Measurements from ENCODE around the gene TDRD12.

TDRD12 gene

DNA sequence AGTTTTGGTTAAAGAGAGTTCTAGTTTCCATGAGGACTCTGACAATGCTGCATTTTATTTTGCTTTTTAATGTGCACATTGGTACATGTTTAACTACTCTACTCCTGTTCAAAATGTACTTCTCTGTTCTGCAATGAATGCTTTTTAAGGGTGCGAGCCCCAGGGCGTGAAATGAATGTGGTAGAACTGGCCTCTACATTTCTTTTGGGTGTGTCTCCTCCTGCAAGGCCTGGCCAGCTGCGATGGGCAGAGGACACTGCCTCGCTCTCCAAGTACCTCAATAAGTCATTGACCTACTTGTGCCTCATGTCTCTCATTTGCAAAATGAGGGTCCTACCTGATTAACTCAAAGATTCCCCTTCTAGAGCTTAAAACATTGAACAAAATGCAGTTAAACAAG, 37.2 kb upstream of the TDRD12 start:
- H3K4me3 ChIP-seq (ENCODE audit: low read depth, low read length) = no peak overlapping the region
- no peak for DNase-seq (ENCODE audit: low read depth, low spot score)
- in situ Hi-C loops (cut with HindIII; ENCODE audit: low sequenced_read_pairs) = no loop called here
- TF ChIP-seq, protein P1, sequence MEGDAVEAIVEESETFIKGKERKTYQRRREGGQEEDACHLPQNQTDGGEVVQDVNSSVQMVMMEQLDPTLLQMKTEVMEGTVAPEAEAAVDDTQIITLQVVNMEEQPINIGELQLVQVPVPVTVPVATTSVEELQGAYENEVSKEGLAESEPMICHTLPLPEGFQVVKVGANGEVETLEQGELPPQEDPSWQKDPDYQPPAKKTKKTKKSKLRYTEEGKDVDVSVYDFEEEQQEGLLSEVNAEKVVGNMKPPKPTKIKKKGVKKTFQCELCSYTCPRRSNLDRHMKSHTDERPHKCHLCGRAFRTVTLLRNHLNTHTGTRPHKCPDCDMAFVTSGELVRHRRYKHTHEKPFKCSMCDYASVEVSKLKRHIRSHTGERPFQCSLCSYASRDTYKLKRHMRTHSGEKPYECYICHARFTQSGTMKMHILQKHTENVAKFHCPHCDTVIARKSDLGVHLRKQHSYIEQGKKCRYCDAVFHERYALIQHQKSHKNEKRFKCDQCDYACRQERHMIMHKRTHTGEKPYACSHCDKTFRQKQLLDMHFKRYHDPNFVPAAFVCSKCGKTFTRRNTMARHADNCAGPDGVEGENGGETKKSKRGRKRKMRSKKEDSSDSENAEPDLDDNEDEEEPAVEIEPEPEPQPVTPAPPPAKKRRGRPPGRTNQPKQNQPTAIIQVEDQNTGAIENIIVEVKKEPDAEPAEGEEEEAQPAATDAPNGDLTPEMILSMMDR (IDR thresholded peaks at IDR 0.05; ENCODE audit: low read depth, low read length) = no peak

DNA sequence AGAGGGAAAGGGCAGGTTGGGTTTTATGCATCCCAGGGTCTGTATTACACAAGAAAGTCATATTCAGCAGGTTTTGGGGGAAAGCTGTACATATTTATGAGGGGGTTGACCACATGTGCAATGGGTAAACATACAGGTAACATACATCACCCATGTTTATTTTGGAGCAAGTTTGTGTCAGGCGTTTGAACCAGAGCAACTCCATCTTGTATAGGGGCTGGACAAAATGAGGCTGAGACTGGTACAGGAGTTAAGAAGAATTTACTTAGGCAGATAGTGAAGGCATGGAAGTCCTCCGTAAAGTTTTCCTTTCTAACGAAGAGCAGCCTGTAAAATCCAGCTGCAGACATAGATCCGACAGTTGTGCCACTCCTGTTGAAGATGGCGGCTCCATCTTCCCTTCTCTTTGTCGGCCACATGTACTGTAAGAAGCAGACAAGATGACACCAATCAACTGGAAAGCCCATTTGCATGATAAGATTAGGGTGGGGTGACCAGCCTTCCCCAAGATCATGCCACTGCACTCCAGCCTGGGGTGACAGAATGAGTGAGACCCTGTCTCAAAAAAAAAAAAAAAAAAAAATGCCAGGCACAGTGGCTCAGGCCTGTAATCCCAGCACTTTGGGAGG, 32.6 kb upstream of the TDRD12 start:
- no peak for DNase-seq (ENCODE audit: low read depth, low spot score)
- TF ChIP-seq, protein P1 (IDR thresholded peaks at IDR 0.05; ENCODE audit: low read depth, low read length) = no peak
- in situ Hi-C loops (cut with HindIII; ENCODE audit: low sequenced_read_pairs) = no loop called here
- no peak overlapping the region for H3K4me3 ChIP-seq (ENCODE audit: low read depth, low read length)

DNA sequence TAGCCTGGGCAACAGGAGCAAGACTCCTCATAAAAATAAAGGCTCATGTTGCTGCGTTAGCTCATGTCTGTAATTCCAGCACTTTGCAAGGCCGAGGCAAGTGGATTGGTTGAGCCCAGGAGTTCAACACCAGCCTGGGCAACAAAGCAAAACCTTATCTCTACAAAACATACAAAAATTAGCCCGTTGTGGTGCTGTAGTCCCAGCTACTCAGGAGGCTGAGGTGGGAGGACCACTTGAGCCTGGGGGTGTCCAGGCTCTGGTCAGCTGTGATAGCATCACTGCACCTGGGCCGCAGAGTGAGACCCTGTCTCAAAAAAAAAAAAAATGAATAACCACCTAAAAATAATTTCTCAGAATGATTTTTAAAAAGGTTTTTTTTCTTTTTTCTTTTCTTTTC, 31.9 kb upstream of the TDRD12 start:
- in situ Hi-C loops (cut with HindIII; ENCODE audit: low sequenced_read_pairs) = no loop called here
- no peak overlapping the region for H3K4me3 ChIP-seq (ENCODE audit: low read depth, low read length)
- no peak for DNase-seq (ENCODE audit: low read depth, low spot score)
- TF ChIP-seq, protein P1 (IDR thresholded peaks at IDR 0.05; ENCODE audit: low read depth, low read length) = no peak

DNA sequence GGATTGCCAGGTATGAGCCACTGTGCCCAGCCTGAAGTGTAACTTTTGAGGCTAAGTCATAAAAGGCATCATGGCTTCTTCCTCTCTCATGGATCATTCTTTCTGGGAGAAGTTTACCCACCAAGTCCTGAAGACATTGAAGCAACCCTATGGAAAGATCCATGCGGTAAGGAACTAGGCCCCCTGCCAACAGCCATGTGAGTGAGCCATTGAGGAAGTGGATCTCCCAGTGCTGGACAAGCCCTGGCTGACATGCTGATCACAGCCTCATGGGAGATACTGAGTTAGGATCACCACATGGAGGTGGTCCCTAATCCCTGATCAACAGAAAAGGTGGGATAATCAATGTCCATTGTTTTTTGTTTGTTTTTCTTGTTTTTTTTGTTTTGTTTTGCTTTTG, 31.3 kb upstream of the TDRD12 start:
- in situ Hi-C loops (cut with HindIII; ENCODE audit: low sequenced_read_pairs) = no loop called here
- TF ChIP-seq, protein P1 (IDR thresholded peaks at IDR 0.05; ENCODE audit: low read depth, low read length) = no peak
- H3K4me3 ChIP-seq (ENCODE audit: low read depth, low read length) = no peak overlapping the region
- DNase-seq (ENCODE audit: low read depth, low spot score) = no peak

DNA sequence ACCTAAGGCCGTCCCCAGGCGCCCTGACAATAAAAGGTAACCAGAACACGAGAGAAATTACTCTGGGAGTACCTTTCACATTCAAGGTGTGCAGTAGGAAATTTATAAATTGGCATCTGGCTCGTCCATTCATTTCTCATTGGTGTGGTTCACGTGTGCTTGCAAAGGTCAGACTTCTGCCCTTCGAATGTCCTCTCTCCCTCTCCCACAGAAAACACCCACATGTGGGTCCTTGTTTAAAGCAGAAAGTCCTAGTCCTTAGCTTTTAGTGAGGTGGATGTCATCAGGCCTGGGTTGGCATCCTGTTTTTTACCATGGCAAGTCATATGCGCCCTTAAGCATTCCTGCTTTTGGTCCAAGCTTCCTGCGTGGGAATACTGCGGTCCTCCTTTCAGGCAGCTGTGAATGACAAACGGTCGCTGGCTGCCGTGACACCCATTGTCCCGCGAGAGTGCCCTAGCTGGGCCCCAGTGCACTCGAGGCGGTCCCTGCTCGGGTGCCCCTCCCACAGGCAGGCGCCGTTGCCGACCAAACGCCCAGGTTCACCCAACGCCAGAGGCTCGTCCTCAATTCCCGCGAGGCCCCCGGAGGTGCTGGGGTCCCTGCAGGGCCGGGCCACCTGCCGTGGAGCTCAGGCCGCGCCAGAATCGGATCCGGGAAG, 28.1 kb upstream of the TDRD12 start, which contains the start of gene NUDT19:
Gene NUDT19, plus strand, starts transcription at position 531 of the 661 bp plus-strand sequence. CDS start 140 bp downstream, outside the sequence.
- peak; percentile 71 for DNase-seq (ENCODE audit: low read depth, low spot score)
- H3K4me3 ChIP-seq (ENCODE audit: low read depth, low read length) = peak within 1 kb of the TSS; percentile 52
- in situ Hi-C loops (cut with HindIII; ENCODE audit: low sequenced_read_pairs) = no loop called here
- TF ChIP-seq, protein P1 (IDR thresholded peaks at IDR 0.05; ENCODE audit: low read depth, low read length) = no peak

DNA sequence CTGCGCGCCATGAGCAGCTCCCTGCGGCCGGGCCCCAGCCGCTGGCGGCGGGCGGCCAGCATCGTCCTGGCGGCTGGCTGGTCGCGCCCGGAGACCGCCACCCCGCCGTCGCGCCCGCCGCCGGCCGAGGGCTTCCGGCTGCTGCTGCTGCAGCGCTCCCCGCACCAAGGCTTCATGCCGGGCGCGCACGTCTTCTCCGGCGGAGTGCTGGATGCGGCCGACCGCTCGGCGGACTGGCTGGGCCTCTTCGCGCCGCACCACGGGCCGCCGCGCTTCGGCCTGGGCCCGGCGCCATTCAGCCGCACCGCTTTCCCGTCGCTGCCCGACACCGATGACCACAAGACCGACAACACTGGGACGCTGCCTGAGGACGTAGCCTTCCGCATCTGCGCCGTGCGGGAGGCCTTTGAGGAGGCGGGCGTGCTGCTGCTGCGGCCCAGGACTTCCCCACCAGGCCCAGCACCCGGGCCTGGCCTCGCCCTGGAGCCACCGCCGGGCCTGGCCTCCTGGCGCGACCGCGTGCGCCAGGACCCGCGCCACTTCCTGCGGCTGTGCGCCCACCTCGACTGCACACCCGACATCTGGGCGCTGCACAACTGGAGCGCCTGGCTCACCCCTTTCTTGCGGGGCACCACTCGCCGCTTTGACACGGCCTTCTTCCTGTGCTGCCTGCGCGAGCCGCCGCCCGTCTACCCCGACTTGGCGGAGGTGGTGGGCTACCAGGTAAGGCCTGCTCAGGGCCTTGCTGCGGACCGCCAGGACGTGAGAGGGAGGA, 27.4 kb upstream of the TDRD12 start:
- peak overlapping the region; percentile 52 for H3K4me3 ChIP-seq (ENCODE audit: low read depth, low read length)
- in situ Hi-C loops (cut with HindIII; ENCODE audit: low sequenced_read_pairs) = no loop called here
- peak; percentile 62 for DNase-seq (ENCODE audit: low read depth, low spot score)
- TF ChIP-seq, protein P1 (IDR thresholded peaks at IDR 0.05; ENCODE audit: low read depth, low read length) = no peak

Data from astrocyte of the spinal cord (primary cell).